CD4-positive, alpha-beta T cell (primary cell): ENCODE results near the gene CKAP2. TPM values are rescaled to one million over a fixed set of nuclear protein-coding genes. Genes with fewer than 3 reads are reported as not detected.
"Not testable (repeated sequence)": the region's sequence is repeated elsewhere in the genome, so short reads cannot be mapped to it uniquely, and the experiment has no call there.

ENCODE experiments used
- ATAC-seq: fragments of 200-7000 bp; cut with Tn5 transposase; one replicate; pipeline ENCODE4 v1.10.0; 2022; ENCODE audit warnings: mild to moderate bottlenecking; ENCODE audit not compliant: poor library complexity
- CTCF ChIA-PET: fragments of 350-600 bp; sonication (Branson Sonifier 250); formaldehyde crosslinking; loops from one replicate; lab custom pipeline; 2021; ENCODE audit warnings: antibody characterized with exemption, inconsistent platforms; lab: Charles Lee
- POLR2A ChIA-PET: fragments of 350-600 bp; sonication (Branson Sonifier 250); formaldehyde crosslinking; loops from one replicate; lab custom pipeline; 2021; ENCODE audit warnings: antibody characterized with exemption, inconsistent platforms; lab: Charles Lee
- DNase-seq, 14 experiments: peaks; one replicate each; pipeline ENCODE4 v3.0.0-alpha.2; 2013 to 2020; ENCODE audit warnings: mixed read lengths in 2 of 14
- H3K27ac ChIP-seq, 2 donors: one replicate each; pipeline versions ENCODE4 v1.5.1 to v1.7.0; 2013; ENCODE audit warnings: low read length in 2 of 2, low read depth in 1 of 2, mild to moderate bottlenecking in 1 of 2
- H3K27me3 ChIP-seq, 2 experiments: 1 replicate in 1 of 2; 2 replicates in 1 of 2; pipeline versions ENCODE4 v1.6.1 to v1.7.0; 2013; ENCODE audit warnings: low read length in 2 of 2, control low read depth in 1 of 2, mild to moderate bottlenecking in 1 of 2, moderate library complexity in 1 of 2; ENCODE audit not compliant: insufficient read depth in 2 of 2, control insufficient read depth in 1 of 2
- H3K36me3 ChIP-seq: one replicate; pipeline ENCODE4 v1.6.1; 2013; ENCODE audit warnings: low read length, control low read depth; ENCODE audit not compliant: insufficient read depth
- H3K4me1 ChIP-seq: one replicate; pipeline ENCODE4 v1.6.1; 2013; ENCODE audit warnings: low read length, control low read depth; ENCODE audit not compliant: insufficient read depth
- H3K4me3 ChIP-seq: one replicate; pipeline ENCODE4 v1.5.1; 2013; ENCODE audit warnings: mild to moderate bottlenecking, low read length, moderate library complexity
- H3K9me3 ChIP-seq, 2 experiments: 1 replicate in 1 of 2; 2 replicates in 1 of 2; pipeline versions ENCODE4 v1.6.1 to v1.7.0; 2013; ENCODE audit warnings: low read length in 2 of 2, mild to moderate bottlenecking in 2 of 2, control low read depth in 1 of 2, moderate library complexity in 1 of 2; ENCODE audit not compliant: control insufficient read depth in 1 of 2, insufficient read depth in 1 of 2
- H3K27ac Mint-ChIP-seq: one replicate; pipeline ENCODE4 v1.8.0; 2020; ENCODE audit warnings: mixed read lengths
- H3K27me3 Mint-ChIP-seq: one replicate; pipeline ENCODE4 v1.8.0; 2021; ENCODE audit warnings: mixed read lengths
- H3K36me3 Mint-ChIP-seq: one replicate; pipeline ENCODE4 v1.8.0; 2021; ENCODE audit warnings: low read depth, mixed read lengths
- H3K4me1 Mint-ChIP-seq: one replicate; pipeline ENCODE4 v1.8.0; 2021; ENCODE audit warnings: low read depth, mixed read lengths
- H3K4me3 Mint-ChIP-seq: one replicate; pipeline ENCODE4 v1.8.0; 2020; ENCODE audit warnings: mild to moderate bottlenecking, mixed read lengths
- H3K9me3 Mint-ChIP-seq: one replicate; pipeline ENCODE4 v1.8.0; 2020; ENCODE audit warnings: mixed read lengths
- intact Hi-C, 2 experiments: fragments of 100-400 bp; cut with DNase I in 1 of 2; cut with micrococcal nuclease in 1 of 2; formaldehyde crosslinking; loops; one replicate each; pipeline versions ENCODE4 v1.15.1 to v1.9.0; 2023 to 2025; cut with DNase I, micrococcal nuclease
- total RNA-seq, 174 experiments: library from RNA in 2 of 174; stranded (reverse) in 2 of 174; gene quantifications; one replicate each; pipeline ENCODE4 v1.2.3 and lab custom pipeline; 2021 to 2026

Gene CKAP2
- total RNA-seq, 2 experiments from 2014 or later: 68.1 to 70.2 TPM

DNA sequence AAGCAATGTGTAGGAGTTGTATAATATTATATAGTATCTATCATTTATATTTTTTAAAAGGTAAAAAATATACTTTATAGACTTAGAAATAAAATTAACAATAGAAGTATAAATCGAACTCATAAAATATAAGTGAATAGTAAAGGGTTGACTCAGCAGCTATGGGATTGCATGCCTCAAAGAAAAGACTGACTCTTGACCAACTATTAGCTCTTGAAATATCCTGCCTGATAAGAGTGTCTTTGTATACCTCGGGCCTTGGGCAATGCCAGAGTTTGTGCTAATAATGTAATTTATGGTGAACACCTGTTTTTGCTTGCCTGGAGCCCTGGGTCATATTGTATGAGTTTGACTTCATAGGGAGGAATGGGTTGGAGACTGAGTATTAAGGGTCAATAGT, 31.8 kb downstream of the CKAP2 start:
- intact Hi-C loops, H3K9me3 ChIP-seq, H3K27ac ChIP-seq, CTCF ChIA-PET, H3K4me1 ChIP-seq, H3K9me3 Mint-ChIP-seq, H3K27me3 ChIP-seq, H3K27ac Mint-ChIP-seq, ATAC-seq, H3K36me3 Mint-ChIP-seq, H3K4me3 ChIP-seq, H3K4me3 Mint-ChIP-seq, H3K36me3 ChIP-seq, H3K4me1 Mint-ChIP-seq, POLR2A ChIA-PET, H3K27me3 Mint-ChIP-seq, DNase-seq: not testable (repeated sequence)

DNA sequence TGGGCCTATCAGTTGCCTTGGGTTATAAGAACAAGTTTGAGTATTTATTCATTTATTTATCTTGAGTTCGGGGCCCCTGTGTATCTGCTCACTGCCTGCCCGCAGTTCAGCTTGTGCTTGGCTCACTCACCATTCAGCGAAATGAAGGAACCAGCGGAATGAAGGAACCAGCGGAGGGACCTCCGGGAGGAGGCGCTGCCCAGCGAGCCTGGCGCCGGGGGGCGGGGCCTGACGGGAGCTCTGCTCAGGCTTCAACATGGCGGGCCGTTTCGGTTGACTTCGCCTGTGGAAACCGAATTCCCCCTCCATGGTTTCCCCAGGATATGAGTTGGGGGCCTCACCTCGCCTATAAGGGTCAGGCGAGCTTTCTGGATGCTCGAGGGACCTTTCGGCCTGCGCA, 33.5 kb downstream of the CKAP2 start:
- H3K4me3 ChIP-seq, H3K27ac ChIP-seq, H3K4me1 Mint-ChIP-seq, H3K27me3 Mint-ChIP-seq, ATAC-seq, H3K36me3 ChIP-seq, H3K4me3 Mint-ChIP-seq, H3K4me1 ChIP-seq, H3K9me3 Mint-ChIP-seq, H3K27ac Mint-ChIP-seq, H3K36me3 Mint-ChIP-seq, H3K9me3 ChIP-seq, POLR2A ChIA-PET, CTCF ChIA-PET, intact Hi-C loops, DNase-seq, H3K27me3 ChIP-seq: not testable (repeated sequence)

DNA sequence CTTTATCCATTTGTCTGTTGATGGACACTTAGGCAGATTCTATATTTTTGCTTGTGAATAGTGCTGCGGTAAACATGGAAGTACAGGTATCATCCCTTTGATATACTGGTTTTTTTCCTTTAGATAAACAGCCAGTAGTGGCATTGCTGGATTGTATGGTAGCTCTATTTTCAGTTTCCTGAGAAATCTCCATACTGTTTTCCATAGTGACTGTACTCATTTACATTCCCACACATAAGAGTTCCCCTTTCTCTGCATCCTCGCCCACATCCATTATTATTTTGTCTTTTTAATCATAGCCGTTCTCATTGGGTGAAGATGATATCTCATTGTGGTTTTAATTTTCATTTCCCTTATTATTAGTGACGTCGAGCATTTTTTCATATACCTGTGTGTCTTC, 35.7 kb downstream of the CKAP2 start:
- H3K4me1 Mint-ChIP-seq, intact Hi-C loops, H3K9me3 Mint-ChIP-seq, H3K4me3 ChIP-seq, H3K4me1 ChIP-seq, ATAC-seq, POLR2A ChIA-PET, CTCF ChIA-PET, H3K4me3 Mint-ChIP-seq, H3K36me3 ChIP-seq, H3K9me3 ChIP-seq, H3K36me3 Mint-ChIP-seq, H3K27me3 ChIP-seq, H3K27ac Mint-ChIP-seq, H3K27ac ChIP-seq, DNase-seq, H3K27me3 Mint-ChIP-seq: not testable (repeated sequence)

DNA sequence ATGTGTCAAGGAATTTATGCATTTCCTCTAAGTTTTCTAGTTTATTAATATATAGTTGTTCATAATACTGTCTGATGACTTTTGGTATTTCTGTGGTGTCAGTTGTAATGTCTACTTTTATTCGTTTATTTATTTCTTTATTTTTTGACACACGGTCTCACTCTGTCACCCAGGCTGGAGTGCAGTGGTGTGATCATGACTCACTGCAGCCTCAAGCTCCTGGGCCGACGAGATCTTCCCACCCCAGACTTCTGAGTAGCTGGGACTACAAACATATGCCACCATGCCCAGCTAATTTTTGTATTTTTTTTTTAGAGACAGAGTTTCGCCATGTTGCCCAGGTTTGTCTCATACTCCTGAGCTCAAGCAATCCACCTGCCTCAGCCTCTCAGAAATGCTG, 39.0 kb downstream of the CKAP2 start:
- intact Hi-C loops, H3K9me3 Mint-ChIP-seq: not testable (repeated sequence)

DNA sequence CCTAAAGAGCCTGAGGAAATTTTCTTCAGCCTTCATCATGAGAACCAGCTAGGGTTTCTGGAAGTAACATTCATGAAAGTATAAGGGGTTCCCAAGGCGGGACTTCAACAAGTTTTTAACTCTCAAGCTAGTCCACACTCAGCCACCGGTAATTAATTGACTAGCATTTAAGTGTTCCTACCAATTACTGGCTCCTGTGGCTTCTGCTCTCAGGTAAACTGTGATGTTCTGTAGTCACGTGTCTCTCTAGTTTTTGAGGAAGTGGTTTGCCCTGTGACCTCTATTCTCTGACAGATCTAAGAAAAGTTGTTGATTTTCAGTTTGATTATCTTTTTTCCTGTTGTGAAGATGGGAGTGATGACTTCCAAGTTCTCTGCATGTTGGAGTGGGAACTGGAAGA, 42.7 kb downstream of the CKAP2 start:
- H3K27me3 Mint-ChIP-seq, H3K36me3 Mint-ChIP-seq, H3K27ac Mint-ChIP-seq, intact Hi-C loops, CTCF ChIA-PET, H3K4me3 ChIP-seq, H3K9me3 ChIP-seq, H3K4me3 Mint-ChIP-seq, H3K4me1 Mint-ChIP-seq, H3K4me1 ChIP-seq, H3K27me3 ChIP-seq, ATAC-seq, H3K36me3 ChIP-seq, H3K27ac ChIP-seq, POLR2A ChIA-PET, H3K9me3 Mint-ChIP-seq: not testable (repeated sequence)
- DNase-seq: peak in 1 of 14 experiments; percentile 15

More for the DNA sequence above, 39.0 kb downstream of the CKAP2 start:
- H3K27ac ChIP-seq, ATAC-seq, DNase-seq, POLR2A ChIA-PET, H3K36me3 ChIP-seq, H3K36me3 Mint-ChIP-seq, H3K27ac Mint-ChIP-seq, H3K4me3 ChIP-seq, H3K27me3 Mint-ChIP-seq, H3K27me3 ChIP-seq, H3K4me1 Mint-ChIP-seq, H3K4me3 Mint-ChIP-seq, H3K9me3 ChIP-seq, H3K4me1 ChIP-seq, CTCF ChIA-PET: not testable (repeated sequence)

DNA sequence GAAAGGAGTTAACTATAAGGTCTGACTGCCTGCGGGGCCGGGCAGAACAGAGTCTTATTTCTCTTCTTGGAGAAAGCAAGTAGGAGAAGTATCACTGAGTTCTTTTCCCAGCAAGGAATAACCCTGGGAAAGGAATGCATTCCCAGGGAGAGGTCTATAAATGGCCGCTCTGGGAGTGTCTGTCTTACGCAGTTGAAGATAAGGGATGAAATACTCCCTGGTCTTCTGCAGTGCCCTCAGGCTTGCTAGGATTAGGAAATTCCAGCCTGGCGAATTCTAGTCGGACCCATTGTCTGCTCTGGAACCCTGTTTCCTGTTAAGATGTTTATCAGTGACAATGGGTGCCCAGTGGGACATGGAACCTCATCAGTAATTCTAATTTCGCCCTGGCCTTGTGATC, 47.0 kb downstream of the CKAP2 start:
- H3K27ac ChIP-seq, H3K27ac Mint-ChIP-seq, ATAC-seq, DNase-seq, H3K4me1 ChIP-seq, H3K4me1 Mint-ChIP-seq, CTCF ChIA-PET, H3K36me3 Mint-ChIP-seq, intact Hi-C loops, H3K4me3 ChIP-seq, H3K9me3 Mint-ChIP-seq, H3K9me3 ChIP-seq, H3K27me3 Mint-ChIP-seq, H3K4me3 Mint-ChIP-seq, POLR2A ChIA-PET, H3K36me3 ChIP-seq, H3K27me3 ChIP-seq: not testable (repeated sequence)

DNA sequence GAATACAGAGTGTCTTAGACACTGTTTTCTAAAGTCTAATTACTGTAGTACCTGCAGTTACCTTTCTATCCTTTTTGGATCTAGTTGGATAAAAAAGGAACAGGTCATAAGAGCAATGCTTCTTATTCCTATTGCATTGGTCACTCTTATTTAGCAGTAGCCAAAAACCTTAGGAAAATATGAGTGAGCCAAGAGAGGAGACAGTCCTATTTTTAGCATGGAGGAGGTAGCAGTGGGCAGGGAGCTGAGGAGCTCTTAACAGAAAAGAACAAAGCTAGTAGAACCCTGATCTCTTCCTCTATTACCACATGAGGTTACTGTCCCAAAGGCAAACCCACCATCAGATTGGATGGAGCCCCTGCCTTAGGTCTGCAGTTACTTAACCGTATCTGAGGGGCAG, 50.6 kb downstream of the CKAP2 start:
- H3K27ac Mint-ChIP-seq, H3K4me3 ChIP-seq, POLR2A ChIA-PET, H3K27me3 Mint-ChIP-seq, H3K27ac ChIP-seq, H3K27me3 ChIP-seq, H3K9me3 Mint-ChIP-seq, intact Hi-C loops, ATAC-seq, H3K4me1 ChIP-seq, DNase-seq, H3K36me3 Mint-ChIP-seq, H3K4me3 Mint-ChIP-seq, CTCF ChIA-PET, H3K36me3 ChIP-seq, H3K4me1 Mint-ChIP-seq, H3K9me3 ChIP-seq: not testable (repeated sequence)
